SJCRH30 (cell line): Measurements from ENCODE around the gene OR6C6. TPM values are rescaled to one million over a fixed set of nuclear protein-coding genes. Genes with fewer than 3 reads are reported as not detected.
"Not testable (repeated sequence)": the region's sequence is repeated elsewhere in the genome, so short reads cannot be mapped to it uniquely, and the experiment has no call there.

Experiments used
- DNase-seq, 2 experiments: peaks; one replicate each; pipeline ENCODE4 v3.0.0-alpha.2; 2015 to 2020
- H3K27ac ChIP-seq: fragments of 250-450 bp; sonication (Bioruptor Pico); 2 replicates; pipeline ENCODE4 v1.5.1; 2020; ENCODE audit warnings: mild to moderate bottlenecking, moderate library complexity
- H3K27me3 ChIP-seq: fragments of 250-450 bp; sonication (Bioruptor Pico); 2 replicates; pipeline ENCODE4 v1.5.1; 2020; ENCODE audit warnings: mild to moderate bottlenecking, moderate library complexity
- H3K36me3 ChIP-seq: fragments of 250-450 bp; sonication (Bioruptor Pico); 2 replicates; pipeline ENCODE4 v1.5.1; 2020; ENCODE audit warnings: mild to moderate bottlenecking, moderate library complexity
- H3K4me1 ChIP-seq: fragments of 250-450 bp; sonication (Bioruptor Pico); 2 replicates; pipeline ENCODE4 v1.5.1; 2020; ENCODE audit warnings: mild to moderate bottlenecking, moderate library complexity
- H3K4me3 ChIP-seq: fragments of 250-450 bp; sonication (Bioruptor Pico); 2 replicates; pipeline ENCODE4 v1.5.1; 2020; ENCODE audit warnings: mild to moderate bottlenecking, moderate library complexity
- H3K9me3 ChIP-seq: fragments of 250-450 bp; sonication (Bioruptor Pico); replicated peaks from 2 replicates; pipeline ENCODE4 v1.5.1; 2020; ENCODE audit warnings: mild to moderate bottlenecking, moderate library complexity
- total RNA-seq: library from RNA; depleted of rRNA; stranded (reverse); fragments of >200 nt; shearing (Covaris generic); gene quantifications from 2 replicates; pipeline ENCODE4 v1.2.3, GENCODE V29; 2014; rRNA removed

The OR6C6 gene
- not detected in 2 replicates for total RNA-seq

- no peak for DNase-seq
- no peak within 1 kb of the TSS for H3K4me3 ChIP-seq
- no peaks in the 10 kb centered on the region for H3K9me3 ChIP-seq
- no peaks in the 10 kb centered on the region for H3K4me1 ChIP-seq
- H3K27ac ChIP-seq, result no peak within 1 kb of the TSS
- no peaks in the 10 kb centered on the region for H3K27me3 ChIP-seq
- H3K36me3 ChIP-seq, result no peaks in the 10 kb centered on the region
Measured at GRCh38 chr12:55296469-55296868, at the start of gene OR6C6. TSS of gene OR6C6 (minus strand) at chr12:55296569. CDS start at chr12:55295232, 1,337 bp downstream.

- no peak overlapping the region for H3K27ac ChIP-seq
- H3K4me1 ChIP-seq, result no peaks in the 10 kb centered on the region
- no peaks in the 10 kb centered on the region for H3K9me3 ChIP-seq
- H3K4me3 ChIP-seq, result no peak overlapping the region
- H3K27me3 ChIP-seq, result no peaks in the 10 kb centered on the region
- no peak for DNase-seq
- no peaks in the 10 kb centered on the region for H3K36me3 ChIP-seq
Measured at GRCh38 chr12:55336002-55336401, 39.6 kb upstream of the OR6C6 start.

GRCh38 chr12:55330446-55330845, 34.1 kb upstream of the OR6C6 start, which contains the start of gene OR6C3:
TSS of gene OR6C3 (plus strand) at chr12:55330746. CDS start at chr12:55331701, 955 bp downstream.
- Histone ChIP-seq H3K27me3 (no peaks in the 10 kb centered on the region), H3K9me3 (no peaks in the 10 kb centered on the region), H3K27ac (no peak within 1 kb of the TSS), H3K4me1 (no peaks in the 10 kb centered on the region), H3K4me3 (no peak within 1 kb of the TSS), H3K36me3 (no peaks in the 10 kb centered on the region)
- no peak for DNase-seq

- H3K27ac ChIP-seq, H3K36me3 ChIP-seq, DNase-seq, H3K4me3 ChIP-seq, H3K27me3 ChIP-seq, H3K4me1 ChIP-seq, H3K9me3 ChIP-seq: not testable (repeated sequence)
Measured at GRCh38 chr12:55325801-55326200, 29.4 kb upstream of the OR6C6 start.

GRCh38 chr12:55320201-55320600, 23.8 kb upstream of the OR6C6 start:
- no peak for DNase-seq
- Histone ChIP-seq H3K36me3 (no peaks in the 10 kb centered on the region), H3K4me3 (no peak overlapping the region), H3K9me3 (no peaks in the 10 kb centered on the region), H3K27ac (no peak overlapping the region), H3K27me3 (no peaks in the 10 kb centered on the region), H3K4me1 (no peaks in the 10 kb centered on the region)

- no peak for DNase-seq
- no peaks in the 10 kb centered on the region for H3K27me3 ChIP-seq
- no peaks in the 10 kb centered on the region for H3K9me3 ChIP-seq
- H3K4me3 ChIP-seq, result no peak within 1 kb of the TSS
- H3K36me3 ChIP-seq, result no peaks in the 10 kb centered on the region
- no peak within 1 kb of the TSS for H3K27ac ChIP-seq
- no peaks in the 10 kb centered on the region for H3K4me1 ChIP-seq
Measured at GRCh38 chr12:55314043-55314442, 17.7 kb upstream of the OR6C6 start, which contains the start of gene OR6C1. TSS of gene OR6C1 (plus strand) at chr12:55314343. CDS start at chr12:55320600, 6,257 bp downstream.

- no peaks in the 10 kb centered on the region for H3K27me3 ChIP-seq
- H3K36me3 ChIP-seq, result no peaks in the 10 kb centered on the region
- H3K27ac ChIP-seq, result no peak overlapping the region
- DNase-seq, result no peak
- no peaks in the 10 kb centered on the region for H3K4me1 ChIP-seq
- no peak overlapping the region for H3K4me3 ChIP-seq
- no peaks in the 10 kb centered on the region for H3K9me3 ChIP-seq
Measured at GRCh38 chr12:55289999-55290398, 6.4 kb downstream of the OR6C6 start.

- no peak overlapping the region for H3K27ac ChIP-seq
- no peaks in the 10 kb centered on the region for H3K27me3 ChIP-seq
- no peak for DNase-seq
- H3K9me3 ChIP-seq, result no peaks in the 10 kb centered on the region; the same call in 1 of the 2 replicates
- H3K4me3 ChIP-seq, result no peak overlapping the region
- H3K36me3 ChIP-seq, result no peaks in the 10 kb centered on the region
- no peaks in the 10 kb centered on the region for H3K4me1 ChIP-seq
Measured at GRCh38 chr12:55280991-55281390, 15.4 kb downstream of the OR6C6 start.

GRCh38 chr12:55258303-55258702, 38.1 kb downstream of the OR6C6 start:
- Histone ChIP-seq H3K36me3 (no peaks in the 10 kb centered on the region), H3K27me3 (no peaks in the 10 kb centered on the region), H3K9me3 (no peaks in the 10 kb centered on the region), H3K4me1 (no peaks in the 10 kb centered on the region), H3K27ac (no peak overlapping the region), H3K4me3 (no peak overlapping the region)
- no peak for DNase-seq

- Histone ChIP-seq H3K4me3 (no peak overlapping the region), H3K27me3 (no peaks in the 10 kb centered on the region), H3K9me3 (no peaks in the 10 kb centered on the region), H3K4me1 (no peaks in the 10 kb centered on the region), H3K27ac (no peak overlapping the region), H3K36me3 (no peaks in the 10 kb centered on the region)
- DNase-seq, result no peak
Measured at GRCh38 chr12:55256831-55257230, 39.5 kb downstream of the OR6C6 start.

- DNase-seq, result no peak
- Histone ChIP-seq H3K27me3 (no peaks in the 10 kb centered on the region), H3K4me3 (no peak overlapping the region), H3K9me3 (no peaks in the 10 kb centered on the region), H3K36me3 (no peaks in the 10 kb centered on the region), H3K27ac (no peak overlapping the region), H3K4me1 (no peaks in the 10 kb centered on the region)
Measured at GRCh38 chr12:55253281-55253680, 43.1 kb downstream of the OR6C6 start.

GRCh38 chr12:55250944-55251343, 45.4 kb downstream of the OR6C6 start:
- H3K9me3 ChIP-seq, result no peaks in the 10 kb centered on the region
- no peaks in the 10 kb centered on the region for H3K36me3 ChIP-seq
- H3K4me3 ChIP-seq, result no peak overlapping the region
- no peaks in the 10 kb centered on the region for H3K27me3 ChIP-seq
- no peaks in the 10 kb centered on the region for H3K4me1 ChIP-seq
- no peak overlapping the region for H3K27ac ChIP-seq
- no peak for DNase-seq

GRCh38 chr12:55246159-55246558, 50.2 kb downstream of the OR6C6 start:
- no peak overlapping the region for H3K4me3 ChIP-seq
- DNase-seq, result no peak
- no peaks in the 10 kb centered on the region for H3K27me3 ChIP-seq
- no peaks in the 10 kb centered on the region for H3K9me3 ChIP-seq
- no peak overlapping the region for H3K27ac ChIP-seq
- no peaks in the 10 kb centered on the region for H3K4me1 ChIP-seq
- no peaks in the 10 kb centered on the region for H3K36me3 ChIP-seq

GRCh38 chr12:55244309-55244708, 52.1 kb downstream of the OR6C6 start, which contains the start of gene OR6C74:
TSS of gene OR6C74 (plus strand) at chr12:55244609. CDS start at chr12:55247288, 2,679 bp downstream.
- Histone ChIP-seq H3K27ac (no peak within 1 kb of the TSS), H3K4me1 (no peaks in the 10 kb centered on the region), H3K9me3 (no peaks in the 10 kb centered on the region), H3K27me3 (no peaks in the 10 kb centered on the region), H3K4me3 (no peak within 1 kb of the TSS), H3K36me3 (no peaks in the 10 kb centered on the region)
- DNase-seq, result no peak
